Small intestine (tissue), 7 donors: ENCODE data around the gene CEACAM20. TPM values are rescaled to one million over a fixed set of nuclear protein-coding genes. Genes with fewer than 3 reads are reported as not detected.

Experiments used
- DNase-seq, 2 donors: peaks; one replicate each; pipeline versions ENCODE4 v3.0.0 to v3.0.0-alpha.2; 2013
- FAIRE-seq: peaks from 2 replicates; lab custom pipeline; 2012; peaks lifted over from hg19 to GRCh38; lab: Jason Lieb, UNC
- H3K27ac ChIP-seq, 3 donors: one replicate each; pipeline ENCODE4 v1.5.1; 2013; ENCODE audit warnings: low read length in 2 of 3, mild to moderate bottlenecking in 2 of 3, control low read depth in 1 of 3, inconsistent platforms in 1 of 3, low read depth in 1 of 3, moderate library complexity in 1 of 3
- H3K27me3 ChIP-seq, 3 donors: one replicate each; pipeline ENCODE4 v1.6.1; 2013; ENCODE audit warnings: low read length in 3 of 3, inconsistent platforms in 1 of 3; ENCODE audit not compliant: control insufficient read depth in 3 of 3, insufficient read depth in 3 of 3
- H3K36me3 ChIP-seq, 3 donors: one replicate each; pipeline ENCODE4 v1.6.1; 2013; ENCODE audit warnings: low read length in 3 of 3, inconsistent platforms in 1 of 3, low read depth in 1 of 3, mild to moderate bottlenecking in 1 of 3, moderate library complexity in 1 of 3; ENCODE audit not compliant: control insufficient read depth in 3 of 3, insufficient read depth in 2 of 3
- H3K4me1 ChIP-seq, 3 donors: one replicate each; pipeline ENCODE4 v1.6.1; 2013; ENCODE audit warnings: low read length in 2 of 3, inconsistent platforms in 1 of 3, low read depth in 1 of 3, mild to moderate bottlenecking in 1 of 3, moderate library complexity in 1 of 3; ENCODE audit not compliant: control insufficient read depth in 3 of 3, insufficient read depth in 2 of 3
- H3K4me3 ChIP-seq, 3 donors: one replicate each; pipeline ENCODE4 v1.5.1; 2013; ENCODE audit warnings: low read length in 3 of 3, control low read depth in 1 of 3, inconsistent platforms in 1 of 3, low read depth in 1 of 3, mild to moderate bottlenecking in 1 of 3, moderate library complexity in 1 of 3
- H3K9me3 ChIP-seq, 2 donors: one replicate each; pipeline ENCODE4 v1.6.1; 2013; ENCODE audit warnings: low read depth in 1 of 2, low read length in 1 of 2; ENCODE audit not compliant: control insufficient read depth in 2 of 2, insufficient read depth in 1 of 2
- WGBS, 3 donors: extraction: QIAGEN DNeasy Blood & Tissue Kit; methylation state at CpG; one replicate each; pipeline ENCODE4 v1.1.7; 2013; 5-methylcytosine and 5-hydroxymethylcytosine counted together
- polyA plus RNA-seq, 4 donors: library from polyadenylated mRNA; stranded (reverse) in 3 of 4; unstranded in 1 of 4; fragments of 200-250 nt in 3 of 4; fragments of 120-200 nt in 1 of 4; gene quantifications; one replicate each; pipeline versions ENCODE4 v1.2.1 to v1.2.3, GENCODE V29; 2013
- donor health status: healthy with polysubstance abuse.
- donor health status: control.
- donor health status: control.
- donor health status: Bipolar disorder and iron deficiency.
- donor health status: healthy.

Gene CEACAM20
- polyA plus RNA-seq, 4 donors: 0.19 to 28.4 (median 10.6) TPM

- Histone ChIP-seq H3K36me3 (peaks cover 0 to 5% (median 0%) of the 10 kb centered on the region in 3 donors), H3K4me3 (no peak overlapping the region), H3K9me3 (no peaks in the 10 kb centered on the region), H3K27ac (no peak overlapping the region), H3K27me3 (peaks cover 0 to 3% (median 0%) of the 10 kb centered on the region in 3 donors), H3K4me1 (no peaks in the 10 kb centered on the region)
- FAIRE-seq (no peak), DNase-seq (no peak)
- 90 to 93% (median 91%) methylated on average over 2 of the region's 2 CpGs for WGBS, 3 donors
Measured at GRCh38 chr19:44521370-44521769, 8.1 kb downstream of the CEACAM20 start.

GRCh38 chr19:44517146-44517545, 12.3 kb downstream of the CEACAM20 start:
- Histone ChIP-seq H3K27me3 (no peaks in the 10 kb centered on the region), H3K36me3 (peaks cover 0 to 5% (median 0%) of the 10 kb centered on the region in 3 donors), H3K4me1 (no peaks in the 10 kb centered on the region), H3K9me3 (no peaks in the 10 kb centered on the region), H3K4me3 (no peak overlapping the region), H3K27ac (no peak overlapping the region)
- FAIRE-seq (no peak), DNase-seq (no peak)
- WGBS, 3 donors: 27 to 63% (median 33%) methylated on average over 7 of the region's 7 CpGs

GRCh38 chr19:44515907-44516306, 13.6 kb downstream of the CEACAM20 start:
- Histone ChIP-seq H3K27me3 (no peaks in the 10 kb centered on the region), H3K4me1 (no peaks in the 10 kb centered on the region), H3K4me3 (no peak overlapping the region), H3K9me3 (no peaks in the 10 kb centered on the region), H3K27ac (no peak overlapping the region), H3K36me3 (peaks cover 0 to 6% (median 0%) of the 10 kb centered on the region in 3 donors)
- DNase-seq (no peak), FAIRE-seq (no peak)
- WGBS, 3 donors: 76 to 94% (median 90%) methylated on average over 1 of the region's 1 CpG

GRCh38 chr19:44515031-44515430, 14.4 kb downstream of the CEACAM20 start:
- DNase-seq (no peak), FAIRE-seq (no peak)
- Histone ChIP-seq H3K9me3 (no peaks in the 10 kb centered on the region), H3K27me3 (no peaks in the 10 kb centered on the region), H3K4me1 (no peaks in the 10 kb centered on the region), H3K27ac (no peak overlapping the region), H3K4me3 (no peak overlapping the region), H3K36me3 (peaks cover 0 to 6% (median 0%) of the 10 kb centered on the region in 3 donors)
- WGBS, 3 donors: 80 to 90% (median 82%) methylated on average over 3 of the region's 3 CpGs

- Histone ChIP-seq H3K27me3 (peaks cover 0 to under 1% (median 0%) of the 10 kb centered on the region in 3 donors), H3K4me3 (no peak overlapping the region), H3K9me3 (no peaks in the 10 kb centered on the region), H3K27ac (no peak overlapping the region), H3K36me3 (peaks cover 0 to 2% (median 0%) of the 10 kb centered on the region in 3 donors), H3K4me1 (no peaks in the 10 kb centered on the region)
- 21 to 29% (median 27%) methylated on average over 11 to 12 of the region's 12 CpGs for WGBS, 3 donors
- DNase-seq (peak; percentile 48 to 69), FAIRE-seq (no peak)
Measured at GRCh38 chr19:44512326-44513298, 16.9 kb downstream of the CEACAM20 start.

GRCh38 chr19:44509478-44509877, 20.0 kb downstream of the CEACAM20 start:
- FAIRE-seq (no peak), DNase-seq (no peak)
- Histone ChIP-seq H3K4me3 (no peak overlapping the region), H3K27ac (no peak overlapping the region), H3K4me1 (no peaks in the 10 kb centered on the region), H3K9me3 (no peaks in the 10 kb centered on the region), H3K36me3 (peaks cover 0 to 4% (median 0%) of the 10 kb centered on the region in 3 donors), H3K27me3 (peaks cover 0 to 2% (median under 1%) of the 10 kb centered on the region in 3 donors)

- H3K27ac ChIP-seq: peak within 1 kb of the TSS; percentile 62 to 90 (median 79)
- WGBS, 3 donors: 0 to 1% (median 1%) methylated on average over 68 to 78 of the region's 78 CpGs
- FAIRE-seq (no peak), DNase-seq (peak; percentile 94 to 100)
- peaks cover 4 to 7% (median 5%) of the 10 kb centered on the region in 3 donors for H3K4me1 ChIP-seq
- peak within 1 kb of the TSS; percentile 57 to 84 (median 59) for H3K4me3 ChIP-seq
- H3K36me3 ChIP-seq: peaks cover 11 to 36% (median 22%) of the 10 kb centered on the region in 3 donors
- peaks cover 0 to 3% (median 0%) of the 10 kb centered on the region in 3 donors for H3K27me3 ChIP-seq
- H3K9me3 ChIP-seq: peaks cover 3 to 43% of the 10 kb centered on the region in 2 donors
Measured at GRCh38 chr19:44499962-44500949, 29.2 kb downstream of the CEACAM20 start, which contains the start of gene ZNF180. Gene ZNF180 (minus strand): TSS chr19:44500522. CDS start chr19:44497334, 3,188 bp downstream.
